Urothelium cell line (cell line): ENCODE measurements around the gene NPEPPS.
"Not testable (repeated sequence)": the region's sequence is repeated elsewhere in the genome, so short reads cannot be mapped to it uniquely, and the experiment has no call there.

Source experiments
- DNase-seq: peaks from one replicate; pipeline ENCODE4 v3.0.0; 2011; ENCODE audit warnings: low spot score, mixed read lengths
- FAIRE-seq: peaks from 2 replicates; lab custom pipeline; 2011; peaks lifted over from hg19 to GRCh38; lab: Jason Lieb, UNC

NPEPPS gene

GRCh38 chr17:47530557-47531232, at the start of gene NPEPPS:
NPEPPS (plus strand) TSS chr17:47531108; CDS start chr17:47531301, 193 bp downstream.
- FAIRE-seq (peak; percentile 83), DNase-seq (peak; percentile 80)

- not testable (repeated sequence) for FAIRE-seq, DNase-seq
Observed at GRCh38 chr17:47491841-47492212, 39.1 kb upstream of the NPEPPS start.

- not testable (repeated sequence) for DNase-seq, FAIRE-seq
Observed at GRCh38 chr17:47499074-47499473, 31.8 kb upstream of the NPEPPS start.

GRCh38 chr17:47499494-47499893, 31.4 kb upstream of the NPEPPS start:
- DNase-seq: not testable (repeated sequence)

GRCh38 chr17:47500620-47501019, 30.3 kb upstream of the NPEPPS start:
- DNase-seq, FAIRE-seq: not testable (repeated sequence)

More at GRCh38 chr17:47499494-47499893, 31.4 kb upstream of the NPEPPS start:
- FAIRE-seq: not testable (repeated sequence)

GRCh38 chr17:47502122-47502731, 28.7 kb upstream of the NPEPPS start:
- peak; percentile 2 for DNase-seq
- FAIRE-seq: not testable (repeated sequence)

GRCh38 chr17:47502776-47503455, 28.0 kb upstream of the NPEPPS start:
- not testable (repeated sequence) for DNase-seq, FAIRE-seq

GRCh38 chr17:47511701-47512146, 19.2 kb upstream of the NPEPPS start:
- FAIRE-seq, DNase-seq: not testable (repeated sequence)

- FAIRE-seq, DNase-seq: not testable (repeated sequence)
Observed at GRCh38 chr17:47513301-47513700, 17.6 kb upstream of the NPEPPS start.

- not testable (repeated sequence) for FAIRE-seq, DNase-seq
Observed at GRCh38 chr17:47518880-47519279, 12.0 kb upstream of the NPEPPS start.

GRCh38 chr17:47519365-47519764, 11.5 kb upstream of the NPEPPS start:
- not testable (repeated sequence) for FAIRE-seq, DNase-seq

- not testable (repeated sequence) for DNase-seq
- FAIRE-seq: peak; percentile 85
Observed at GRCh38 chr17:47520279-47520678, 10.6 kb upstream of the NPEPPS start.

GRCh38 chr17:47521434-47521833, 9.5 kb upstream of the NPEPPS start:
- FAIRE-seq, DNase-seq: not testable (repeated sequence)

GRCh38 chr17:47522341-47522740, 8.6 kb upstream of the NPEPPS start:
- not testable (repeated sequence) for FAIRE-seq

GRCh38 chr17:47531233-47531820, 419 bp downstream of the NPEPPS start:
- DNase-seq: peak; percentile 2
- FAIRE-seq: not testable (repeated sequence)

More at GRCh38 chr17:47522341-47522740, 8.6 kb upstream of the NPEPPS start:
- DNase-seq: not testable (repeated sequence)

- not testable (repeated sequence) for DNase-seq, FAIRE-seq
Observed at GRCh38 chr17:47539085-47539484, 8.2 kb downstream of the NPEPPS start.

- FAIRE-seq, DNase-seq: not testable (repeated sequence)
Observed at GRCh38 chr17:47541676-47542075, 10.8 kb downstream of the NPEPPS start.

GRCh38 chr17:47544327-47544726, 13.4 kb downstream of the NPEPPS start:
- FAIRE-seq, DNase-seq: not testable (repeated sequence)

GRCh38 chr17:47554733-47555132, 23.8 kb downstream of the NPEPPS start:
- not testable (repeated sequence) for FAIRE-seq, DNase-seq

- FAIRE-seq, DNase-seq: not testable (repeated sequence)
Observed at GRCh38 chr17:47556108-47556507, 25.2 kb downstream of the NPEPPS start.
